SH-SY5Y (cell line): ENCODE results near the gene LIAS.

Experiments
- GATA2 ChIP-seq: IDR thresholded peaks from 2 replicates; pipeline ENCODE4 v1.6.1; 2011; ENCODE audit warnings: mild to moderate bottlenecking, low read depth, low read length
- GATA3 ChIP-seq: IDR thresholded peaks from 2 replicates; pipeline ENCODE4 v1.6.1; 2011; ENCODE audit warnings: low read depth, mild to moderate bottlenecking, low read length, moderate library complexity

DNA sequence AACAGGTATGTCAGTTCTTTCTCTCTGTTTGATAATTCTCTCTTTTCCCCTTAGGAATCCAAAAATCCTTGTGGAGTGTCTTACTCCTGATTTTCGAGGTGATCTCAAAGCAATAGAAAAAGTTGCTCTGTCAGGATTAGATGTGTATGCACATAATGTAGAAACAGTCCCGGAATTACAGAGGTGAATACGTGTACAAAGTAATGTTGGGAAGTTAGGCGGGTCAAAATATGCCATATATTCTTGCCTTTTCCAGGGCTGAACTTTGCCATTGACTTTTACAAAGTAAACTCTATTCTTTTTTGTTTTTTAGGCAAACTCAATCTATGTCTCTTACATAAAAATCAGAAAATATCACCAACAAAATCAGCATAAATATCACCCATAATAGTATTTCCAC, 8.6 kb downstream of the LIAS start:
- TF ChIP-seq GATA3 (no peak), GATA2 (no peak)
